MM.1S (cell line): ENCODE data around the gene SLPI.

Experiments used
- CTCF ChIP-seq: fragments of 300-600 bp; sonication (generic); IDR thresholded peaks from 2 replicates; pipeline ENCODE4 v1.5.1; 2016; ENCODE audit warnings: antibody characterized with exemption, low read length, mixed read lengths
- EZH2 ChIP-seq: fragments of 300-600 bp; sonication (generic); optimal IDR thresholded peaks from 2 replicates; pipeline ENCODE3; 2017; ENCODE audit warnings: low read depth, mild to moderate bottlenecking, antibody characterized with exemption, low read length, mixed read lengths

DNA sequence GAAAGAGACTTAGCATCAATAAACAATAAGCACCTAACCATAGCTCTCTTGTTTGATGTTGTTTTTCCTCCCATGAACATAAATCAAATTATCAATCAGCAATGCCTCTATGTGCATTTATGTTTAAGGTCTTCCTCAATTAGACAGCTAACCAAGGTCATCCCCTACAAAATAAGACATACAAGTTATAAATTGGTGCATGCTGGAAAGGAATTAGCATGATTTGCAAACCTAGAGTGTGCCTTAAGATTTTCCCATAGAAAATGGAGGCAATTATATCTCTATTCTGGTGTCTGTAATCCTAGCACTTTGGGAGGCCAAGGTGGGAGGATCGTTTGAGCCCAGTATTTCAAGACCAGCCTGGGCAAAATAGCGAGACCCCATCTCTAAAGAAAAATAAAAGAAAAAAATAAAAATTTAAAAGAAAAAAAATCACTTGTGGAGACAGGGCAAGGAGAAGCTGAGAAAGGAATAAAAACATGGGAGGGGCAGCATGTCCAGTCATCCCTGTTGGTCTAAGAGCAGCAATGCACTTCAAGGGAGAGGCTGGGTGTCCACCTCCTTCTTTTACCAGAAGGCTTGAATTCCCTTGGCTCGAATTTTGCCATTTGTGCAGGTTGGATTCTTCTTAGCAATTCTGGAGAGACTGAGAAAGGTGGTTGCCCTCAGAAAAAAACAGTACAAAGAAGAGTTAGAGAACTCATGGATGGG is 9.3 kb upstream of the SLPI start:
- TF ChIP-seq CTCF (no peak), EZH2 (no peak)
